ENCODE data around the gene ALK.

GRCh38 chr2:29143657-29144056, 777.7 kb downstream of the ALK start:
- TF ChIP-seq CTCF (IDR thresholded peaks at IDR 0.05; ENCODE audit: low read length) (no peak), EZH2 (IDR thresholded peaks at IDR 0.05; ENCODE audit: borderline replicate concordance, low read length) (no peak)
